ENCODE data around the gene VILL. TPM values are rescaled to one million over a fixed set of nuclear protein-coding genes. Genes with fewer than 3 reads are reported as not detected.

The VILL gene
- polyA plus RNA-seq, 1 donor from 2014 or later, result not detected

DNA sequence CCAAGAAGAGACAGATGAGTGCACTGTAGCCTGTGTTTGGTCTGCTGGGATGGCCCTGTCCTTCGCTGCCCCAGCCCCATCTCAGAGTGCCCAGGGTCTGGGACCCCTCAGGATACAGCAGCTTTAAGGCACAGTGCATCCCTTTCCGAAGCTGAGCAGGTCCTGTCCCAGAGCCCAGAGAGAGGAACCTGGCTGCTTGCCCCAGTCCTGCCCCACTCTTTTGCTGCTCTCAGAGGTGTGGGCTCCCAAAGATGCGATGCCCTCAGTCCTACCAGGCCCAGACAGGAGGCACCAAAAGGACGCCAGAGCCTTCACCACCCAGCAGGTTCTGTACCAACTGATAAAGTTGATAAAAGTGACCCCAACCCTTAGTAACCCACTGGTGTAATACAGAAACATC, 30.6 kb downstream of the VILL start:
- H3K27ac ChIP-seq (ENCODE audit: low read length), result no peak overlapping the region

GRCh38 chr3:38022301-38022700, 31.7 kb downstream of the VILL start:
- no peaks in the 10 kb centered on the region for H3K79me2 ChIP-seq (replicated peaks; ENCODE audit: insufficient read depth, low read length)
- no peak overlapping the region for H3K9ac ChIP-seq (ENCODE audit: low read length)
- H4K20me1 ChIP-seq (ENCODE audit: insufficient read depth), result no peaks in the 10 kb centered on the region
- no peaks in the 10 kb centered on the region for H3K36me3 ChIP-seq (ENCODE audit: insufficient read depth, low read length)
- H3K4me3 ChIP-seq (ENCODE audit: low read length), result no peak overlapping the region
- H3K9me2 ChIP-seq (ENCODE audit: insufficient read depth, low read length), result no peaks in the 10 kb centered on the region
- no peak overlapping the region for H2AFZ ChIP-seq (ENCODE audit: low read depth, low read length)
- no peak overlapping the region for H3K27ac ChIP-seq (ENCODE audit: low read length)
- no peaks in the 10 kb centered on the region for H3F3A ChIP-seq (ENCODE audit: insufficient read depth, low read length, poor library complexity, severe bottlenecking)
- no peaks in the 10 kb centered on the region for H3K9me3 ChIP-seq (ENCODE audit: low read length)
- no peak overlapping the region for H3K4me2 ChIP-seq (ENCODE audit: low read length)
- no peaks in the 10 kb centered on the region for H3K27me3 ChIP-seq (ENCODE audit: insufficient read depth, low read depth, low read length)
- TF ChIP-seq REST (IDR thresholded peaks at IDR 0.05; ENCODE audit: borderline replicate concordance) (no peak), EZH2 (IDR thresholded peaks at IDR 0.05; ENCODE audit: borderline replicate concordance, insufficient read depth, low read length, poor library complexity, severe bottlenecking) (no peak), POLR2AphosphoS5 (IDR thresholded peaks at IDR 0.05) (no peak), EP300 (conservative IDR thresholded peaks at IDR 0.05; ENCODE audit: poor library complexity, severe bottlenecking) (no peak), TAF1 (IDR thresholded peaks at IDR 0.05; ENCODE audit: low read depth) (no peak), MXI1 (conservative IDR thresholded peaks at IDR 0.05; ENCODE audit: poor library complexity, severe bottlenecking) (no peak), RAD21 (conservative IDR thresholded peaks at IDR 0.05) (no peak)
- TF ChIP-seq, protein P1, sequence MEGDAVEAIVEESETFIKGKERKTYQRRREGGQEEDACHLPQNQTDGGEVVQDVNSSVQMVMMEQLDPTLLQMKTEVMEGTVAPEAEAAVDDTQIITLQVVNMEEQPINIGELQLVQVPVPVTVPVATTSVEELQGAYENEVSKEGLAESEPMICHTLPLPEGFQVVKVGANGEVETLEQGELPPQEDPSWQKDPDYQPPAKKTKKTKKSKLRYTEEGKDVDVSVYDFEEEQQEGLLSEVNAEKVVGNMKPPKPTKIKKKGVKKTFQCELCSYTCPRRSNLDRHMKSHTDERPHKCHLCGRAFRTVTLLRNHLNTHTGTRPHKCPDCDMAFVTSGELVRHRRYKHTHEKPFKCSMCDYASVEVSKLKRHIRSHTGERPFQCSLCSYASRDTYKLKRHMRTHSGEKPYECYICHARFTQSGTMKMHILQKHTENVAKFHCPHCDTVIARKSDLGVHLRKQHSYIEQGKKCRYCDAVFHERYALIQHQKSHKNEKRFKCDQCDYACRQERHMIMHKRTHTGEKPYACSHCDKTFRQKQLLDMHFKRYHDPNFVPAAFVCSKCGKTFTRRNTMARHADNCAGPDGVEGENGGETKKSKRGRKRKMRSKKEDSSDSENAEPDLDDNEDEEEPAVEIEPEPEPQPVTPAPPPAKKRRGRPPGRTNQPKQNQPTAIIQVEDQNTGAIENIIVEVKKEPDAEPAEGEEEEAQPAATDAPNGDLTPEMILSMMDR (IDR thresholded peaks at IDR 0.05; ENCODE audit: poor library complexity, severe bottlenecking), result no peak

More for the DNA sequence above, 30.6 kb downstream of the VILL start:
- Histone ChIP-seq H4K20me1 (ENCODE audit: insufficient read depth) (no peaks in the 10 kb centered on the region), H3K9ac (ENCODE audit: low read length) (no peak overlapping the region), H2AFZ (ENCODE audit: low read depth, low read length) (no peak overlapping the region), H3K27me3 (ENCODE audit: insufficient read depth, low read depth, low read length) (no peaks in the 10 kb centered on the region), H3F3A (ENCODE audit: insufficient read depth, low read length, poor library complexity, severe bottlenecking) (no peaks in the 10 kb centered on the region), H3K36me3 (ENCODE audit: insufficient read depth, low read length) (no peaks in the 10 kb centered on the region), H3K4me3 (ENCODE audit: low read length) (no peak overlapping the region), H3K9me2 (ENCODE audit: insufficient read depth, low read length) (no peaks in the 10 kb centered on the region), H3K4me2 (ENCODE audit: low read length) (no peak overlapping the region), H3K9me3 (ENCODE audit: low read length) (no peaks in the 10 kb centered on the region), H3K79me2 (replicated peaks; ENCODE audit: insufficient read depth, low read length) (no peaks in the 10 kb centered on the region)
- no peak for TF ChIP-seq POLR2AphosphoS5 (IDR thresholded peaks at IDR 0.05)
- TF ChIP-seq, protein P1 (IDR thresholded peaks at IDR 0.05; ENCODE audit: poor library complexity, severe bottlenecking), result no peak
- TF ChIP-seq MXI1 (conservative IDR thresholded peaks at IDR 0.05; ENCODE audit: poor library complexity, severe bottlenecking), result no peak
- TF ChIP-seq EZH2 (IDR thresholded peaks at IDR 0.05; ENCODE audit: borderline replicate concordance, insufficient read depth, low read length, poor library complexity, severe bottlenecking), result no peak
- TF ChIP-seq RAD21 (conservative IDR thresholded peaks at IDR 0.05), result no peak
- no peak for TF ChIP-seq REST (IDR thresholded peaks at IDR 0.05; ENCODE audit: borderline replicate concordance)
- no peak for TF ChIP-seq SMC3 (conservative IDR thresholded peaks at IDR 0.05; ENCODE audit: poor library complexity)
- no peak for TF ChIP-seq TAF1 (IDR thresholded peaks at IDR 0.05; ENCODE audit: low read depth)
- no peak for TF ChIP-seq EP300 (conservative IDR thresholded peaks at IDR 0.05; ENCODE audit: poor library complexity, severe bottlenecking)
